NCI-H226 (cell line): ENCODE results near the gene OR13C3.
A peak's percentile ranks its signal among the peaks of the same experiment; 100 is the strongest.
"Not testable (repeated sequence)": the region's sequence is repeated elsewhere in the genome, so short reads cannot be mapped to it uniquely, and the experiment has no call there.

Experiments
- DNase-seq: peaks from one replicate; pipeline ENCODE4 v3.0.0-alpha.2; 2015

OR13C3 gene

GRCh38 chr9:104536756-104537155 lies at the start of gene OR13C3:
Gene OR13C3 (minus strand): TSS chr9:104536856. CDS start chr9:104536723, 133 bp downstream.
- no peak for DNase-seq

GRCh38 chr9:104580562-104580961 lies 43.9 kb upstream of the OR13C3 start:
- no peak for DNase-seq

GRCh38 chr9:104577263-104577662 lies 40.6 kb upstream of the OR13C3 start:
- no peak for DNase-seq

DNA sequence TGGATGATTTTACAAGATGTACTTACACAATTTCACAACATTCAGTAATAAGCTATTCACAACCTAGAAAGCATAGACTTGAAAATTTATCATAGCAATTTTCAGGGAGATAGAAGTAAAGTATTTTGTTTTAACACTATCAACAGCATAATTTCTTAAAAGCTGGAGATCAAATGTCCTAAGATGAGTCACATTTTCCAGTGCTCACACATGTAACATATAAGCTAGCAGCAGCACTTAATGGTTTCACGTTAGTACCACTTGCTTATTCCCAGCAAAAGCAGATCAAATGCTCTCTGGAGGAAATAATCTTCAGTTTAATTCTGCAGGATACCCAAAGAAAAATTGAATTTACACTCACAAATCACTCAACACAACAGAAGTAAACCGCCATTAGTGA lies 38.8 kb upstream of the OR13C3 start:
- no peak for DNase-seq

- DNase-seq = no peak
Observed at GRCh38 chr9:104572612-104573011, 36.0 kb upstream of the OR13C3 start.

DNA sequence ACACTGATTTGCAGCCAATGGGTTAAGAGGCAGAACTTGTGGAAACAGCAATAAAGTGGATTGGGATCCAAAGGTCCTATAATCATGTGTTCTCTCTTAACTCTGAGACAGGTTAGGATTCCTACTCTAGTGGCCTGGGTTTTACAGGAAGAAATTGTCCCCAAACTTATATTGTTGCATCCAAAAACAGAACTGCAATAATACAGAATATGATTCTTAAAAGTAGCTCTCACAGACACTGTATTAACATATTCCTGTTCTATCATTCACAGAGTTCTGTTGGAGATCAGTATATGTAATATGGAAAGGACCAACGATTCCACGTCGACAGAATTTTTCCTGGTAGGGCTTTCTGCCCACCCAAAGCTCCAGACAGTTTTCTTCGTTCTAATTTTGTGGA lies 32.2 kb upstream of the OR13C3 start, which contains the start of gene OR13C8:
TSS of gene OR13C8 (plus strand) at position 301 of the 400 bp plus-strand sequence. CDS start at position 301, 0 bp downstream.
- no peak for DNase-seq

GRCh38 chr9:104564358-104564757 lies 27.7 kb upstream of the OR13C3 start:
- no peak for DNase-seq

DNA sequence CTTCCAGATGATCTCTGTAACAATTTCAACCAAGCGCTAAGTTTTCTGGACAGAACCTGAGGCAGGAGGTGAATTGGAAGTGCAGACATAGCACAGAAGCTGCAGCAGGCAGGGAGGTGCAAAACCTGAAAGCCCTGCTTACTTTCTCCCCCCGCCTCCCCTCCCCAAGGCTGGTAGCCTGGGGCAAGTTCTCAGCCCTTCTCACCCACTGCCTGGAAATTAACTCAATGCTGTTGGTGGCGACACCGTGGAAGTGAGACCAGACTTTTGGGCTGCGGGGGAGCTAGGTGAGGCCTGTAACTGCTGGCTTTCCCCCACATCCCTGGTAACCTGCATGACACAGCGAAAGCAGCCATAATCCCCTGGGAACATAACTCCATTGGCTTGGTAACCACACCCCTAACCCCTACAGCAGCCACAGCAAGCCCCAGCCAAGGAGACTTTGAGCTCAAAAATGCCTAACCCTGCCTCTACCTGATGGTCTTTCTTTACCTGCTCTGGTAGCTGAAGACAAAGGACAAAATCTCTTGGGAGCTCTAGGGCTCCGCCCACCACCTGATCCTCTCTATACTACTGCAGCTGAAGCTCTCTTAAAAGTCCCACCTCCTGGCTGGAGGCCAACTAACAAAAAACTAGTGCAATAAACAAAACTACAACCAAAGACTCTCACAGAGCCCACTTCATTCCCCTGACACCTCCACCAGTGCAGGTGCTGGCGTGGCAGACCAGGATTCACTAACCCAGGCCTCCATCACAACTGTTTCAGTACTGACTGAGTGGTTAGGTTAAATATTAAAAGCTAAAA lies 20.4 kb upstream of the OR13C3 start:
- no peak for DNase-seq

DNA sequence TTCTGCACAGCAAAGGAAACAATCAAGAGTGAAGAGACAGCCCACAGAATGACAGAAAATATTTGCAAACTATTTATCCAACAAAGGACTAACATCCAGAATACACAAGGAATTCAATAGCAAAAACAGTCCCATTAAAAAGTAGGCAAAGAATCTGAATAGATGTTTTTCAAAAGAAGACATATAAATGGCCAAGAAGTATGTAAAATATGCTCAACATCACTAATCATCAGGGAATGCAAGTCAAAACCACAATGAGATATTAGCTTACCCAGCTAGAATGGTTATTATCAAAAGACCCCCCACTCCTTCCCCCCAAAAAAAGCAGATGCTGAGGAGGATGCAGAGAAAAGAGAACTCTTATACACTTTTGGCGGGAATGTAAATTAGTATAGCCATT lies 18.9 kb upstream of the OR13C3 start:
- no peak for DNase-seq

GRCh38 chr9:104553261-104553660 lies 16.6 kb upstream of the OR13C3 start:
- DNase-seq = peak; percentile 27

- DNase-seq = no peak
Observed at GRCh38 chr9:104544644-104545043, 8.0 kb upstream of the OR13C3 start.

- no peak for DNase-seq
Observed at GRCh38 chr9:104539275-104539674, 2.6 kb upstream of the OR13C3 start.

DNA sequence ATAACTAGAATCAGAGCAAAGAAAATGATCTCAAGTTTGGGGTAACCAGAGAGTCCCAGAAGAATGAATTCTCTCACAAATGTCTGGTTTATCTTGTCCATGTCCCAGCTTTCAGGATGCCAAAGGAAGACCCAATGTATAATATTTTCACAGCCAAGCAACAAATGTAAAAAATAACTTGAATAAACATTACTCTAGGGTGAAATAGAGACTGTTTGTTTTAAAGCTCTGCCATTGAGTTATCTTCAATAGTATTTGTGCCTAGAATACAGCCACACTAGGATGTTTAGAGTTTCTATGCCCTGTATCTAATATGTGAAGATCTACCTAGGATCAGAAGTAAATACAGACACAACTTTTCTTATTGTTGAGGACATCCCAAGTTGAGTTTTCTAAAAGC lies 9.5 kb downstream of the OR13C3 start, which contains the start of gene OR13C4:
TSS of gene OR13C4 (minus strand) at position 101 of the 400 bp plus-strand sequence. CDS start at position 101, 0 bp downstream.
- DNase-seq = no peak

GRCh38 chr9:104520241-104520640 lies 16.4 kb downstream of the OR13C3 start:
- DNase-seq = not testable (repeated sequence)

DNA sequence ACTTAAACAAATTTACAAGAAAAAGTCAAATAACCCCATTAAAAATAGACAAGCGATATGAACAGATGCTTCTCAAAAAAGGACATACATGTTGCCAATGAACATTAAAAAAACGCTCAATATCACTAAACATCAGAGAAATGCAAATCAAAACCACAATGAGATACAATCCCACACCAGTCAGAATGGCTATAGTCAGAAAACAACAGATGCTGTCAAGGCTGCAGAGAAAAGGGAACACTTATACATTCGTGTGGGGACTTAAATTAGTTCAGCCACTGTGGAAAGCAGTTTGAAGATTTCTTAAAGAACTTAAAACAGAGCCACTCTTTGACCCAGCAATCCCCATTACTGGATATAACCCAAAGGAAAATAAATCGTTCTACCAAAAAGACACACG lies 21.8 kb downstream of the OR13C3 start:
- no peak for DNase-seq

- DNase-seq = no peak
Observed at GRCh38 chr9:104506565-104506964, 30.1 kb downstream of the OR13C3 start.

DNA sequence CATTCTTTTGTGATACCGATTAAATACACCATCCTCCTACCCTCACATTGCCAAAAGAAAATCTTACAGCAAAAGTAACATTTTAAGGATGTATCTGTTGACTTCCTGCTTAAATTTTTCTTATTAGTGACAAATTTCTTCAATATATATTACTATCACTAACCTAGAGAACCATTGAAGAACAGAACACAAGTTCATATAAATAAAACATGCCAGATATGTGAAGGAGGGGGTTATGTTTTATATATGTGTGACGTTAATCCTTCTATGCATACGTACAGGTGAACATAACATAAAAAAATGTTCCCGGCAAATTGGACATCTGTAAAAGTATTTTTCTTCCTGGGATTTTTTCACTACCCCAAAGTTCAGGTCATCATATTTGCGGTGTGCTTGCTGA lies 32.7 kb downstream of the OR13C3 start, which contains the start of gene OR13F1:
TSS of gene OR13F1 (plus strand) at position 301 of the 400 bp plus-strand sequence. CDS start at position 301, 0 bp downstream.
- DNase-seq = no peak

DNA sequence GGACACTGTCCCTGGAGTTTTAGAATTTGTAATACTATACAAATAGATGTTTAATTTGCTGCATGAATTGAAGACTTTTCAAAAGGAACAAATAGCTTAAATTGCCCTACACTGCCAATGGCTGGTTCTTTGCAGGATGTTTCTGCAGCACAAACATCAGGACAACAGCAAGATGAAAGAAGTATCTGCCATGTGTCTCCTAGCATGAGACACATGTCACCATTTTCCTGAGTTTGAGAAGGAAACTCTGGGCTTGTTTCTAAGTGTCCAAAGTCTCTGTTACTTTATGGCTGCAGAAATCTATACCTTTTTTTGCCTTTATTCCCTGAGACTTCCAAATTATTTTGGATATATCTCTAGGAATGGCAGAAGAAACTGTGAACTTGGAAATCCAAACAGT lies 33.2 kb downstream of the OR13C3 start:
- DNase-seq = no peak

DNA sequence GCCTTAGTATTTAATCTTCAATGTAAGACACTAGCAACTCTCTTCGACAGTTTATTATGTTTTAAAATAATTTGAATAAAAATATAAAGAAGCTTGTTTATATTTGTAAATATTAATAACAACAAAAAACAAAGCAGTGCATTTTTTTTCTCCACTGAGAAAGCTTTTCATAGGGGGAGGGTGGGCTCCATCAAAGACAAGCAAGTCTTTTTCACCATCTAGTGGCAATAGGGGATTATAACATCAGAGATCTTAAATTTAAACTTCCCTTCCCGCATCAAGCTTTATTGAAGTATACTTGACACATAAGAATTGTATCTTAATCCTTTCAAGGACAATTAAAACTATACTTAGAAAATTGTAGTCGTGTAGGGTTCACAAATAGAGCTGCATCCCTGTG lies 41.8 kb downstream of the OR13C3 start:
- DNase-seq = peak; percentile 2
